Skeletal muscle cell (primary cell): ENCODE results near the gene PARD3B.

Experiments used
- DNase-seq: peaks from one replicate; pipeline ENCODE4 v3.0.0-alpha.2; 2010; ENCODE audit warnings: low read depth
- H3K4me3 ChIP-seq: 2 replicates; pipeline ENCODE4 v1.5.1; 2011; ENCODE audit warnings: low read depth, mild to moderate bottlenecking, control low read depth, low read length, moderate library complexity

PARD3B gene

DNA sequence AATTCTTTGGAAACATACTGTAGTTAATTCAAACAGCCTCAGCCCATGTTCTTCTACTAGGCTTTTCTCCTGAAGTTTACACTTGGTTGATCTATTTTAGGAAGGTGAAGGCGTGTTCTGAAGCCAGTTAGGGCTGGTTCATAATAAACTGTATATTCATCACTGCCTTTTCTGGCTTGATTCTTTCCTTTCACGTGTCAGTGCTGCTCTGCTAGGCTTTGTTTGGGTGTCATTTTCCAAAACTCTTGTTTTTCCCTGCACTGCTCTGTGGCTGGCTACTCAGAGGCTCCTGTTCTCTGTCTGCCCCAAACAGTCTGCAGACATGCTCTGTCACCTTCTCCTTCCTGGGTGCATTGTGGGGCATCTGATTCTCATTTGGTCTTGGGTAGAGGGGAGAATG is 136.1 kb downstream of the PARD3B start:
- DNase-seq = no peak

DNA sequence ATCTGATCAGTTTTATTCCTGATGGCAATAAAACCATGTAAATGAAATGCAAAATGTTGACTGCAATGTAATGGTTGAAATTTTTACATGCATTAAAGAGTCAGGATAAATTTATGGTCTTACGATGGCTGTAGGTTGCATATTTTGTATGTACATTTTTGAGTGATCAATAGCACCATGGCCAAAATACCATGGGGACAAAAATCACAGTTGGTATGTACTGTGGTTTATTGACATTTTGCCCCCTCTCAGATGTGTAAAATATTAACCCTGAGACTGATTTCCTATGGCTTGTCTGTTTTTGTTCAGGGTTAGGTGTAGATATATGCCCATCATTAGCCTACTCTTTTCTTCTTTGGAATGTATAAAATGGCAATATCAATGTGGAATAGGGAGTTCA is 138.1 kb downstream of the PARD3B start:
- no peak for DNase-seq
- H3K4me3 ChIP-seq = no peak overlapping the region

More for the DNA sequence above, 136.1 kb downstream of the PARD3B start:
- H3K4me3 ChIP-seq = no peak overlapping the region

DNA sequence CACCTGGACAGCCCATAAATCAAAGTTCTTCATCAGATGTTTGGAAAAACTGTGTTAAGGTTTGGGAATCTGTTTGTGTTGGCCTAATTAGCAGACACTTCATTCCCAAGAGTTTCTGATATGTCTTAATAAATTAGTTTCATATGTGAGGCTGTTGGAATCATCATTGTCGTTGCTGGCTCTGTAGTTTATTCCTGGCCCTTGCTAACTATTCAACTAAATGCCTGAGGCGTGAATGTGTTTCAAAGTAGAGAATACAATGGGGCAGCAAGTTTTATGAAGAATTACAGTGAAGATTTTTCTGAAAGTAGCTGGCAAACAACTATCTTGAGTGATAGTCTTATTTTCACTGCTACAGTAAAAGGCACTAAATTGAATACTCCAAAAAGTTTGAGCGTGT is 141.1 kb downstream of the PARD3B start:
- H3K4me3 ChIP-seq = no peak overlapping the region
- no peak for DNase-seq

DNA sequence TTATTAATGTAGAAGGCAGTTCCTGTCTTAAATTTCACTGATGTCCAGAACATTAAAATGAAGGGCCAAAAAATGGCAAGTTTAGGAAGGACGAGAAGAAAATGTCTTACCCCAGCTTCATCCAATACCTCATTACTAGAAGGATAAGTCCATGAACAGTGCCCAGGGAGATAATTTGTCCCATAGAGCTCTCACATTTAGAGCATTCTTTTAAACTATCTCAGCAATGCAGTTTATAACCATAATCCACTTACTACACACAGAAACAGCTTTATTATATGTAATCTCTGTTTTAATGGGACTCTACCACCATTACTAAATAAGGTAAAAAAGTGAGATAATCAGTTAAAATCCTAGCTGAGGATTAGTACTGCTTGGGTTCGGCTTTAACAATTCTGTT is 142.5 kb downstream of the PARD3B start:
- no peak for DNase-seq
- no peak overlapping the region for H3K4me3 ChIP-seq

DNA sequence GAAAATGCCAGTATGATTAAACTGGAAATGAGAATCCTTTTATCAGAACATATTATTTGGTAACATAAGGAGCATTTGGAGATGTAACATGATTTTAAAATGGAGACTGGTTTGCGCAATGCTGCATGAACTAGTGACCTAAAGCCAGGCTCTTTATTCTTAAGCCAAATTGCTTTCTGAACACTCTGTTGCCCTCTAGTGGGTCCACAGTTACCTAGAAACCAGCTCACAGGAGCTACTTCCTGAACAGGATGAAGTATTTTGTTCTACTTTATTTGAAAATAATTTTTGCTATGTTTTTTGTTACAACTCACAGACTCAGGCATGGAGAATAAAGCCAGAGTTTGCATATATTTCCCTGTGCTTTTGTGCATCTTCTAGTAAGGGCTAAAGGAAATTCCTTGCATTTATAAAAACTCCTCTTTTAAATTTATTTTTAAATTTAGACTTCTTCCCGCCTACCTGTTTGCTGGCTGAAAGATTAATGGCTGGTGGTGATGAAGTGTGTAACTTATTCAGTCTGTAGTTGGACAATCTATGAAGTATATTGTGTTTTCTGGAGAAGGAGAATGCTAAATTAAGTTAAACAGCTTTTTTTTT is 146.7 kb downstream of the PARD3B start:
- DNase-seq = peak; percentile 77
- H3K4me3 ChIP-seq = no peak overlapping the region

DNA sequence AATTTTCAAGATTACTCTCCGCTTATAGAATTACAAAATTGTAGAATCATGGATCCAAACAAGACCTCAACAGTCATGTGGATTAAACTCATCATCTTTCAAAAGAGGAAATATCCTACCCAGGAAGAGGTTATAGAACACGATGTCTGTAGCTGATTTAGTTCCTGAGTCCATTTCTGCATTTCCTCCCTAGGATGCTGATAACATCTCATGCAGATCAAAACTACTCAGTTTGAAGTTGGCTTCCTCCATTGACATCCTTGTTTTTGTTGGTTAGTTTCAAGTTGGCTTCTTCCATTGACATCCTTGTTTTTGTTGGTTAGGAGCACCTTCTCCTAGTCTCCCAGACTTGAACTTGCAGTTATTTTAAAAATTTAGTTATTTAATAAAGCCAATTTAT is 147.5 kb downstream of the PARD3B start:
- no peak overlapping the region for H3K4me3 ChIP-seq
- no peak for DNase-seq

DNA sequence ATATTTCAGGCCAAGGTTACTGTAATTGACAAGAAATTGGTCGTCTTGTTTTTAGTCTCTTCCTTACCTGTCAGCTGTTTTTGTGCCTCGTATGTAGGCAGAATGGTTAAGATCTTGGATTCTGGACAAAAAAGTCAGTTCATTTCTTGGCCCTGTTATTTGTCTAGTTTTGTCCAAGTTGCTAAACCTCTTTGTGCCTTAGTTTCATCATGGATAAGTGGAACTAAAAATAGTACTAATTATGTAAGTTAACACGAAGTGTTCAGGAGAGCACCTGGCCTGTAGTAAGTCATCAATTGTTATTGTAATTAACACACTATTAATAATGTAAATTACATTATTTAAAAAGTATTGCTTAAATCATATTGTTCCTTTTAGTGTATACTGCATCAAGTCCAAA is 148.0 kb downstream of the PARD3B start:
- DNase-seq = no peak
- no peak overlapping the region for H3K4me3 ChIP-seq

DNA sequence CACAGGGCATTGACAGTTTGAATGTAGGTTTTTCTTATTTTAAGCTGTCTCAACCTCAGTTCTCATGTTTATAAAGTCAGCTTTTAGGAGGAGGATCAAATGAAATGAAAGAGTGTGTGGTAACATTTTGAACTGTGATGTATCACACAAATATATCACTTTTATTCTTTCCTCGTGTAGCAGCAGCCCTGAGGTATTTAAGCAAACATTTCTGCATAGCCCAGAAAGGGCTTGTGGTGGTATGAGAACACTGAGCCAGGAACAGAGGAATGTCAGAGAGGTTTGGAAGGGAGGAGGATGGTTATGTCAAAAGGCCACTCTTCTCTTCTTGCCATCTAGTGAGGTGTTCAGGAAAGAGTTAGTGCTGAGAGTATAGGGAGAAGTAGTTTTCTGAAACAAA is 150.2 kb downstream of the PARD3B start:
- DNase-seq = no peak

DNA sequence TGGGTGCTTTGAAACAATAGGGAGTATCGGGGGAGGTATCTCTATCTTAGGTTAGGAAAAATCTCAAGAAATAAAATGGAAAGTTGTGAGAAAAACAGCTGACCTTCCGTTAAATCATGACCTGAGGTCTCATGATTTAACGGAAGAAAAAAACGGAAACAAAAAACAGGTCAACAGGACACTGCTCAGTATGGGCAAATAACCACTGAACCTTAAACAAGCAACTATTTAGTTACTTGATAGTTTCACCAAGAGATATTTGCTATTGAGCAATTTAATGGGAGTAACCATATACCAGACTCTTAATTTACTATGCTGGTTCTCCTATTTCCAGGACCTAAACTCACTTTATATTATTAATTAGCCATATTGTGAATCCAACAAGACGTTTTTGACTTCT is 150.8 kb downstream of the PARD3B start:
- no peak for DNase-seq
- no peak overlapping the region for H3K4me3 ChIP-seq

More for the DNA sequence above, 150.2 kb downstream of the PARD3B start:
- no peak overlapping the region for H3K4me3 ChIP-seq

DNA sequence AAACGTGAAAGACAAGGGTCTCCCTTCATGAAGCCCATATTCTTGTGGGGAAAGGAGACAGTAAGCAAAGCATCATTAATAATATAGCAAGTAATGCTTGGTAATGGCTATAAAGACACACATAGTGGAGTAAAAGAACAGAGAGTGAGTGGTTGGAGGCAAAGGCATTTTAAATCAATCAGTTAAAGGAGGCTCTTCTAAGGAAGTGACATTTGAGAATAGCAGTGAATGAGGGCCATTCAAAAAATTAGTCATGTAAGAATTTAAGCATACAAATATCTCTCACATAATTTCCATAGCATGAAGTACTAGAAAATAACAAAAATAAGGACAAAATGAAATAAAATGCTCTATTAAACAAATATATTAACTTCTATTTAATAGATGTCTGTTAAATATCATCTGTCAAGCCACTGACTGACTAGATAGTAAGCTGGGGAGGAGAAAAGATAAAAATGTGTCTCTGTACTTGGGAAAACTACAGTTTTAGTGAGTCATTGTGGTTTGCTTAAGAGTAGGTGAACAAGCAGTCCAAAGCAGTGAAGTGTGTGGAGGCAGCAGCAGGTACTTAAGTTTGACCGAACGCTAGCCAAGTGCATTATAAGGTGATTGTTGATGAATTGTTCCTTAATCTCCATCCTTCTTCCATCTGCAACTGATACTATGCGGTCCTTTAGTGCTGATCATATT is 160.1 kb downstream of the PARD3B start:
- DNase-seq = peak; percentile 14
- H3K4me3 ChIP-seq = no peak overlapping the region

DNA sequence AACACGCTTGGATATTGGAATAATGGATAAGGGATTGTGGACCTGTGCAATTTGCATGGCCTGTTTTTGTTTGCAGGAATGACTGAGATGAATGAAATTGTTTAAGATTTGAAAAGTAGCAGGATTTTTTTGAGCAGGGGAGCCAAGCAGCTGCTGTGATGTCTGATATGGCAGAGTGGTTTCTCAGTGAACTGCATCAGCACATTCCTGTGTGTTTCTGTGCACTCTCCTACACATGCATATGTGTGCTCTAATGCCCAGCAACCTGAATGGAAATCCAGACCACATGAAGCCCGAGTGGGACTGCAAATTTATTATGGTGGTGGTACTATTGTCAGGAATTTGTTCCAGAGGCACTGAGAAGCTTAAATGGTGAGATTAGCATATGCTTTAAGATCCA is 161.7 kb downstream of the PARD3B start:
- H3K4me3 ChIP-seq = no peak overlapping the region
- DNase-seq = peak; percentile 10

DNA sequence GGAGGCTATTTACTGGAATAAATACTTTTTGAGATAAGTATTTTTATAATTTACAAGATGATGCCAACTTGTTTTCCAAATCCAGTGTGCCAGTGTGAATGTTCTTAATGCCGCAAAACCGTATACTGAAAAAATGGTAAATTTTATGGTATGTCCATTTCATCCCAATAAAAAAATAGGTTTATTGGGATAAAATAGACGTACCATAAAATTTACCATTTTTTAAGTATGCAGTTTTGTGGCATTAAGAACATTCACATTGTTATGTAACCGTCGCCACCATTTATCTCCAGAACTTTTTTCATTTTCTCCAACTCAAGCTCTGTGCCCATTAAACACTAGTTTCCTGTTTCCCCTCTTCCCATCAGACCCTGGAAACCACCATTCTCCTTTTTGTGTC is 167.9 kb downstream of the PARD3B start:
- no peak for DNase-seq
- H3K4me3 ChIP-seq = no peak overlapping the region

DNA sequence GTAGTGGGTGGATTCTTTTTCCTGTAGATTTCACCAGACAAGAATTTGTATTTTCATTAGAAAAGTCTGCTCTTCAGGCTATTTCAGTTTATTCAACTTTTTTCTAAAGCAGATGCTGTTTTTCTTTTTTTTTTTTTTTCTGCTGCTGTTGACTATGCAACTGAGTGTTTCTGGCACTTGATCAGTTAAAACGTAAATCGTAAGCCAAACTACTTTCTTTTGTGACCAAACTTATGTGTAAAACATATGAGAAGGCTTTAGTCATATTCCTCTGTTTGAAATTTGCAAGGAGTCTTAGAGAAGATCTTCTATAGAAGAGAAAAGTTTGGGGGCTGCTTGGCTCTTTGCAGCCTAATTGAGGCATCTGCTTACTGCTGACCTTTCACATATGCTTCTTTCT is 170.1 kb downstream of the PARD3B start:
- no peak for DNase-seq
- H3K4me3 ChIP-seq = no peak overlapping the region

DNA sequence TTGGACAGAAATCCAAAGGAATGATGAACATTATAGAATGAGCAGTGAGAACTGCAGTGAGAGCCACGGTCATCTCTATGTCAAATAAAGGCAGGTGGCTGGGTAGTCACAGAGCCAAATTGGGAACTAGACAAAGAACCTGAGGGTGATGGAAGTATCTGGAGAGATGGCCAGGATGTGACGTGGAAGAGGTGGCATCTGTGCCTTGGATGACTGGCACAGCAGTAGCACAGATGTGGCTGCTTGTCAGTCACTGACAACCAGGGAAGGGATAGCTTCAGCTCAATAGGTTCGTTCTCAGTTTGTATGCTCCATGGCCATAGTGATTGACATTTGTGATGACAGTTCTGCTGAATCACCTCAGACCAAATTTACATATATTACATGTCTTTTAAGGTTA is 172.3 kb downstream of the PARD3B start:
- no peak overlapping the region for H3K4me3 ChIP-seq
- no peak for DNase-seq

DNA sequence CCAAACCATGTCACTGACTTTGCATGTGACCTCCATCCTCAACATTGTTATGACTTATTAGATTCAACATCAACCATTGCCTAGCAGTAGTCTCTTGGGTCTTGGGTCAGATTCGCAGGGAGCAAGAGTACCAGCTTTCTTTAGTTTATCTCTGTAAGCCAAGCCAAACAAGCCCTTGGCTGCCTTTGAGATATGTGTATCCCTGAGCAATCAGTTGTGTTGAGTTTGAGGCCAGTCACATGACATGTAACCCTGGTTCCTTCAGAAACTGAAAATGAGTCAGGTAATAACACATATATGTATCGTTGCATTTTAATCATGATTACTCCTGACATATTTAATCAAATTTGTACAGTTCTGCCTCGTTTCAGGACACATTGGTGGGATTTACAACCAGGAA is 173.3 kb downstream of the PARD3B start:
- no peak overlapping the region for H3K4me3 ChIP-seq
- no peak for DNase-seq

DNA sequence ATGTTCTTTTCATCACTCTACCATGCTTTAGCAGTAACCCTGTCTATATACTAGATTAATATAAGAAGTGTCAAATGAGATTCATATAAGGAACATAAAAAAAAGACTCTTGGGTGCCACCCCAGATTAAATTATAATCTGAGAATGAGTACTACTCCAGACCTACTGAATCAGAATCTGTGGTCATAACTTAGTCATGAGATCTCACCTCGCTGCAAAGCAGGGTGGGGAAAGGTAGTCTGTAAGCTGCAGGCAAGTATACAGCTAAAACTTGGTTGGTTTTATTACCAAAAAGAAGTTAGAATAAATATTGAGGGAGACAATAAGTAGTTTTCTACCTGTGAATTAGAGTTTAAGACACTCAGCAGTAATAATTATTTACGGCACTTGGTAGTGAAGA is 175.6 kb downstream of the PARD3B start:
- H3K4me3 ChIP-seq = no peak overlapping the region
- no peak for DNase-seq

DNA sequence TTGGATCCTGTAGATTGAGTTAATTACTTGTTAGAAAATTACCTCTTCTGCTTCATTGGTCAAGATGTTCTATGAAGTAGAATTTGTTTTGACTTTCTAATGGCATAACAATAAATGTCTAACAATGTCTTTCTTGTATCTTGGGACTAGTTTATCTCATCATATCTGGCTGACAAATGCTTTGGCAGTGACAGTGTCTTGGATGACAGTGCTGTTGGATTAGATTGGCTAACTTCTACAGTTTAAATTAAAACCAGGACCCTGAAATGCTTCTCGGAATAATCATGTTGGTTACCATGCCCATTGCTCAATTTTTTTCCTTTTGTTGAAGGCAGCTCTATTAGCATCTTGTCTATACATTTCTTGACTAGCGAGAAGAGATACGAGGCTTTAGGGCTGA is 176.9 kb downstream of the PARD3B start:
- DNase-seq = no peak
- no peak overlapping the region for H3K4me3 ChIP-seq

DNA sequence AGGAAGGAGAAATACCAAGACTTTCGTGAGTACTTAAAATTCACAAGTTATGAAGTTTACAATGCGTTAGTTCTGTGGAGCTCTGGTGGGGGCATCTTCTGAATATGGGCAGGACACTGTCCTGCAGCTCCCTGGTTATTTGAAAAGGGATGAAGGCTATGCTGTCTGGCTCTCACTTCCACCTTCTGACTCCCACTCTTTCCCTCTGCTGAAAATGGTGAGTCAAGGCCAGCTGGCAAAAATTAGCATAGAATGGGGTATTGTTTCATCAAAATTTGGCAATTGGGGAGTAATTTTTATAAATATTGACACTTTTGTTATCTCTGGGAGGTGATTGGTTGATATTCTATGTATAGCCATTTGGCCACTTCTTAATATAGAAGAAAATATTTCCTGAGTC is 177.4 kb downstream of the PARD3B start:
- no peak for DNase-seq
- no peak overlapping the region for H3K4me3 ChIP-seq

DNA sequence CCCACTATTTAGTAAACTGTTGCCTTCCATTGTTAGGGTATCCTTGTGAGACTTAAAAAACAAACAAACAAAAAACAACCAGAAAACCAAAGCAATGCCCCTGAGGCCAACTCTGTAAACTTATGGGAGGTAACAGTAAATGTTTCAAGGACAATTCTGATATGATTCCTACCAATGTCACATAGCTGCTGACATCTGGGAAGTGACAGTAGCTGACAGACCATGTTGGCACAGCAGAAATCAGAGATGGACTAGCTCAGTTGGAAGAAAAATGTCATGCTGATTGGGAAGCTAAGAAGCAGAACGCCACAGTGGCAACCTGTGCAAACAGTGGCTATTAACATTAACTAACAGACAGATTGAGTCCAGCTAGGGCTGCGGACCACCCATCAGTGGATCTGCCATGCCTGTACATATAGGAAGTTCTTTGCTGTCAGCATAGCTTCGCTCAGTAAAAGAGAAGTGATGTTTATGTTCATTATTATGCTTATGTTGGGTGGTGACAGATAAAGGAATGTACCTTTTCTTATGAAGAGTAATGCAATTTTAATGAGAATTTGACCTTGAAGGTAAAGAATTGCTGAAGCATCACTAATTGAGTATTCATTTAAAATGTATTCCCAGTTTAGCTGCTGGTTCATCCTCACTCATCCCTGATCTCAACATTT is 180.6 kb downstream of the PARD3B start:
- no peak overlapping the region for H3K4me3 ChIP-seq
- no peak for DNase-seq

DNA sequence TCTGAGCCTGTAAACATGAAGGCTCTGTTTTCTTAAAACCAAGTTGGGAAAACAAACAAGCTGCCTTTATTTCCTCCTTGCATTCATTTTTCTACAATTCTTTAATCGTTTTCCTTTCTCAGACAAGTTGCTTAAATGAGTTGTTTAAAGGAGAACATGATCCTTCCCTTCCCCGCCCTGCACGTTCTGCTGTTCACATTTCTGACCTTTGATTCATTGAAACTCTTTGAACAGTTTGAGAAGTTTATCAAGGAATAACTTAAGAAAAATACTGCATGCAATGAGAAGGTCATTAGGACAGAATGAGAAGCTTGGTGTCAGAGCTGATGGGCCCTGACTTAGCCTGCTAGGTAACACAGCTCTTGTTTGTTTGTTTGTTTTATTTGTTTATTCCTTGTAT is 181.6 kb downstream of the PARD3B start:
- no peak overlapping the region for H3K4me3 ChIP-seq
- no peak for DNase-seq

DNA sequence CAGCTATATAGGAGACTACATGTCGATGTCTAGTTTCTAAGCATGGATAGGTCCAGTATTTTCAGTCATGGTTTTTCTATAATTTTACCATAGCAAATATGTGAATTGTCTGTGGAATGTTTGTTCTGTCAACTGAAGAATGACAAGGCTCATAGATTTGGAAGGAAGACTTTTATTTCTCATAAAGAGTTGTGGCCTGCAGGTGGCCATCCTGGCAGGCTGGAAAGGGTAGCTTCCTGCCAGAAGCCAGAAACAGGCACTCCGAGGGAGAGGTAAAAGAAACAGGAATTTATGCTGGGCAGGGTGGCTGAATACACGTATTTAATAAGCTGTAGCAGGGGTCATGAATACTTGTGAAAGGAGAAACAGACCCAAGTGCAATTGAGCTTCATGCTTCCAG is 182.1 kb downstream of the PARD3B start:
- no peak overlapping the region for H3K4me3 ChIP-seq
- DNase-seq = no peak
